Measurements from ENCODE around the gene GFI1B.
"Not testable (repeated sequence)": the region's sequence is repeated elsewhere in the genome, so short reads cannot be mapped to it uniquely, and the experiment has no call there.

Gene GFI1B

GRCh38 chr9:132993511-132993939, 15.0 kb downstream of the GFI1B start:
- DNase-seq: no peak

GRCh38 chr9:132994410-132995120, 16.1 kb downstream of the GFI1B start:
- no peak for DNase-seq

GRCh38 chr9:132995121-132995420, 16.6 kb downstream of the GFI1B start:
- DNase-seq: no peak

- no peak for DNase-seq
Observed at GRCh38 chr9:132995879-132996278, 17.4 kb downstream of the GFI1B start.

- no peak for DNase-seq
Observed at GRCh38 chr9:132996526-132996925, 18.0 kb downstream of the GFI1B start.

- DNase-seq: no peak
Observed at GRCh38 chr9:132997591-132997990, 19.1 kb downstream of the GFI1B start.

GRCh38 chr9:132998221-132998620, 19.7 kb downstream of the GFI1B start:
- not testable (repeated sequence) for DNase-seq

GRCh38 chr9:132998831-132999635, 20.5 kb downstream of the GFI1B start:
- DNase-seq: no peak

GRCh38 chr9:133002147-133003070, 23.9 kb downstream of the GFI1B start:
- DNase-seq: no peak

- DNase-seq: no peak
Observed at GRCh38 chr9:133003071-133003461, 24.6 kb downstream of the GFI1B start.

GRCh38 chr9:133003671-133004090, 25.2 kb downstream of the GFI1B start:
- DNase-seq: no peak

GRCh38 chr9:133004091-133004998, 25.9 kb downstream of the GFI1B start:
- DNase-seq: no peak

GRCh38 chr9:133004999-133005760, 26.7 kb downstream of the GFI1B start:
- DNase-seq: no peak

GRCh38 chr9:133005957-133006356, 27.5 kb downstream of the GFI1B start:
- no peak for DNase-seq

- no peak for DNase-seq
Observed at GRCh38 chr9:133006731-133007352, 28.3 kb downstream of the GFI1B start.

- no peak for DNase-seq
Observed at GRCh38 chr9:133008406-133008805, 29.9 kb downstream of the GFI1B start.

GRCh38 chr9:133008824-133009223, 30.3 kb downstream of the GFI1B start:
- DNase-seq: no peak

- DNase-seq: no peak
Observed at GRCh38 chr9:133009906-133010582, 31.6 kb downstream of the GFI1B start.

- DNase-seq: no peak
Observed at GRCh38 chr9:133014696-133015095, 36.2 kb downstream of the GFI1B start.
